Measurements from ENCODE around the gene UBTF. TPM values are rescaled to one million over a fixed set of nuclear protein-coding genes. Genes with fewer than 3 reads are reported as not detected.

UBTF gene
- polyA plus RNA-seq, 1 donor (not counting 4 experiments of a cell fraction or from before 2014, with no cell fraction given) = 23.0 TPM

DNA sequence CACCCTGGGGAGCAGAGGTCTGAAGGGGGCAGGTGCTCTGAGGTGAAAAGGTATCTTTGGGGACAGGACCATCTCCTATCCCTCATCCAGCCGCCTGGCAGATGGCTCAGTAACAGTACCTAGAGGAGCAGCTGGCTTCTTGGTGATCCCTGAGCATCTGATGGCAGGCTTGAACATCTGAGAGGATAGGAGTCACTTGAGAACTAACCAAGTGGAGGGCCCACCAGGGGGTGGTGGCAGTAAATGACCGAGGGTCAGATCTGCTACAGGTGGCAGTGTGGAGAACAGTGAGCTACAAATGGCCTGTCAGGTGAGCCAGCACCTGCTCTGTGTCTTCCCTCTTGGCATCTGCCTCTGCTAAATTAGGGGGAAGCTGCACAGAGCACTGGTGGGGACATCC is 64.0 kb downstream of the UBTF start:
- H3K36me3 ChIP-seq (ENCODE audit: control insufficient read depth in 2 of 2, extremely low read depth in 1 of 2, insufficient read depth in 2 of 2, low read length in 2 of 2) = peaks cover 2 to 32% of the 10 kb centered on the region in 2 experiments
- no peak overlapping the region for H3K27ac ChIP-seq (ENCODE audit: control insufficient read depth, insufficient read depth, low read length)
- H4K20me1 ChIP-seq (ENCODE audit: control insufficient read depth, extremely low read depth, insufficient read depth, low read length) = no peaks in the 10 kb centered on the region
- no peak overlapping the region for H3K9ac ChIP-seq (ENCODE audit: control insufficient read depth, extremely low read depth, insufficient read depth, low read length)
- TF ChIP-seq EZH2 (IDR thresholded peaks at IDR 0.05; ENCODE audit: low read length) = no peak
- TF ChIP-seq, protein P1, sequence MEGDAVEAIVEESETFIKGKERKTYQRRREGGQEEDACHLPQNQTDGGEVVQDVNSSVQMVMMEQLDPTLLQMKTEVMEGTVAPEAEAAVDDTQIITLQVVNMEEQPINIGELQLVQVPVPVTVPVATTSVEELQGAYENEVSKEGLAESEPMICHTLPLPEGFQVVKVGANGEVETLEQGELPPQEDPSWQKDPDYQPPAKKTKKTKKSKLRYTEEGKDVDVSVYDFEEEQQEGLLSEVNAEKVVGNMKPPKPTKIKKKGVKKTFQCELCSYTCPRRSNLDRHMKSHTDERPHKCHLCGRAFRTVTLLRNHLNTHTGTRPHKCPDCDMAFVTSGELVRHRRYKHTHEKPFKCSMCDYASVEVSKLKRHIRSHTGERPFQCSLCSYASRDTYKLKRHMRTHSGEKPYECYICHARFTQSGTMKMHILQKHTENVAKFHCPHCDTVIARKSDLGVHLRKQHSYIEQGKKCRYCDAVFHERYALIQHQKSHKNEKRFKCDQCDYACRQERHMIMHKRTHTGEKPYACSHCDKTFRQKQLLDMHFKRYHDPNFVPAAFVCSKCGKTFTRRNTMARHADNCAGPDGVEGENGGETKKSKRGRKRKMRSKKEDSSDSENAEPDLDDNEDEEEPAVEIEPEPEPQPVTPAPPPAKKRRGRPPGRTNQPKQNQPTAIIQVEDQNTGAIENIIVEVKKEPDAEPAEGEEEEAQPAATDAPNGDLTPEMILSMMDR (optimal IDR thresholded peaks at IDR 0.05 in 1 of 3, IDR thresholded peaks at IDR 0.05 in 1 of 3, conservative IDR thresholded peaks at IDR 0.05 in 1 of 3; ENCODE audit: extremely low read depth in 1 of 3, insufficient read depth in 2 of 3, low read length in 3 of 3) = no peak
- H3K4me3 ChIP-seq (ENCODE audit: control insufficient read depth in 2 of 3, extremely low read depth in 1 of 3, insufficient read depth in 2 of 3, low read depth in 1 of 3, low read length in 3 of 3) = no peak overlapping the region
- dilution Hi-C loops (cut with MboI; ENCODE audit: extremely low pct_ligation_motif_present, low sequenced_read_pairs) = no loop called here
- H3K79me2 ChIP-seq (ENCODE audit: control insufficient read depth, insufficient read depth, low read length) = peaks cover 5% of the 10 kb centered on the region
- H3K27me3 ChIP-seq (ENCODE audit: control insufficient read depth, extremely low read depth, insufficient read depth, low read length) = no peaks in the 10 kb centered on the region
- H3K9me3 ChIP-seq (ENCODE audit: control insufficient read depth, low read depth, low read length) = no peaks in the 10 kb centered on the region
- H3K4me1 ChIP-seq (ENCODE audit: control insufficient read depth, extremely low read depth, insufficient read depth, low read length) = peaks cover 10% of the 10 kb centered on the region
- H3K4me2 ChIP-seq (ENCODE audit: control insufficient read depth, extremely low read depth, insufficient read depth, low read depth, low read length) = no peak overlapping the region
- H3K9me1 ChIP-seq (ENCODE audit: control insufficient read depth, extremely low read depth, insufficient read depth, low read length) = no peaks in the 10 kb centered on the region
- H2AFZ ChIP-seq (ENCODE audit: control insufficient read depth, low read length) = no peak overlapping the region
- no peak for FAIRE-seq
- DNase-seq (ENCODE audit: low read depth, low spot score) = no peak

Small RNA genes lying within 50 kb of the gene (small RNA-seq; reads per million reads assigned to genes)
- 0 to 0.25 (median 0) reads per million in 3 experiments for gene MIR6782 (ENCODE audit: insufficient read length in 3 of 3, low read depth in 3 of 3, low replicate concordance in 1 of 3)

Other genes with a start within 250 kb of the UBTF start
- 1.4 to 1.8 TPM (median 1.8 TPM) in 3 replicates for gene NAGS, start 215.1 kb downstream of the UBTF start, polyA plus RNA-seq
- 20.1 to 26.4 TPM (median 25.7 TPM) in 3 replicates for gene TMEM101, start 204.7 kb downstream of the UBTF start, polyA plus RNA-seq
- gene LSM12, start 153.0 kb downstream of the UBTF start, polyA plus RNA-seq = 40.1 to 74.3 TPM (median 49.5 TPM) in 3 replicates
- gene G6PC3, start 148.9 kb downstream of the UBTF start, polyA plus RNA-seq = 28.0 to 44.2 TPM (median 37.9 TPM) in 3 replicates
- 3.0 to 11.1 TPM (median 4.5 TPM) in 3 replicates for gene HDAC5, start 96.0 kb downstream of the UBTF start, polyA plus RNA-seq
- gene HROB, start 77.7 kb downstream of the UBTF start, polyA plus RNA-seq = 1.3 to 4.5 TPM (median 3.4 TPM) in 3 replicates
- not detected in 3 replicates for gene ASB16, start 49.0 kb downstream of the UBTF start, polyA plus RNA-seq
- 25.5 to 38.5 TPM (median 27.1 TPM) in 3 replicates for gene TMUB2, start 32.7 kb downstream of the UBTF start, polyA plus RNA-seq
- 29.3 to 33.8 TPM (median 32.8 TPM) in 3 replicates for gene ATXN7L3, start 19.8 kb downstream of the UBTF start, polyA plus RNA-seq
- gene SLC4A1, start 48.5 kb upstream of the UBTF start, polyA plus RNA-seq = 0.06 TPM in 1 of 3 replicates, not detected in the others
- 1.1 to 3.7 TPM (median 1.6 TPM) in 3 replicates for gene RUNDC3A, start 88.9 kb upstream of the UBTF start, polyA plus RNA-seq
- gene SLC25A39, start 105.1 kb upstream of the UBTF start, polyA plus RNA-seq = 108 to 170 TPM (median 149 TPM) in 3 replicates
- 179 to 316 TPM (median 274 TPM) in 3 replicates for gene GRN, start 125.6 kb upstream of the UBTF start, polyA plus RNA-seq
- 0.35 to 0.95 TPM (median 0.37 TPM) in 3 replicates for gene FAM171A2, start 144.2 kb upstream of the UBTF start, polyA plus RNA-seq
- gene ITGA2B, start 170.0 kb upstream of the UBTF start, polyA plus RNA-seq = 0.06 TPM in 1 of 3 replicates, not detected in the others